ENCODE data around the gene MKNK1.
"Not testable (repeated sequence)": the region's sequence is repeated elsewhere in the genome, so short reads cannot be mapped to it uniquely, and the experiment has no call there.

The MKNK1 gene

GRCh38 chr1:46603858-46604549 lies at the start of gene MKNK1:
Gene MKNK1, minus strand, starts transcription at chr1:46604268. Its CDS starts 20,941 bp downstream, at chr1:46583327.
- Histone ChIP-seq H3K4me3 (ENCODE audit: low read depth in 1 of 2, low read length in 1 of 2) (peak within 1 kb of the TSS; percentile 89 to 97), H3K27me3 (no peaks in the 10 kb centered on the region), H3K36me3 (peaks cover 13% of the 10 kb centered on the region), H3K9me3 (no peaks in the 10 kb centered on the region), H3K27ac (peak within 1 kb of the TSS; percentile 91), H3K4me1 (ENCODE audit: control insufficient read depth in 1 of 2, insufficient read depth in 1 of 2, low read depth in 1 of 2, low read length in 1 of 2) (peaks cover 44 to 52% of the 10 kb centered on the region in 2 experiments)
- peak; percentile 51 for TF ChIP-seq CTCF (IDR thresholded peaks at IDR 0.05)

GRCh38 chr1:46653405-46653958 lies 49.4 kb upstream of the MKNK1 start:
- H3K27ac ChIP-seq = no peak overlapping the region
- TF ChIP-seq CTCF (IDR thresholded peaks at IDR 0.05) = no peak
- no peaks in the 10 kb centered on the region for H3K27me3 ChIP-seq
- peaks cover 23% of the 10 kb centered on the region for H3K36me3 ChIP-seq
- H3K4me1 ChIP-seq (ENCODE audit: control insufficient read depth in 1 of 2, insufficient read depth in 1 of 2, low read depth in 1 of 2, low read length in 1 of 2) = no peaks in the 10 kb centered on the region
- no peaks in the 10 kb centered on the region for H3K9me3 ChIP-seq
- no peak overlapping the region for H3K4me3 ChIP-seq (ENCODE audit: low read depth in 1 of 2, low read length in 1 of 2)

DNA sequence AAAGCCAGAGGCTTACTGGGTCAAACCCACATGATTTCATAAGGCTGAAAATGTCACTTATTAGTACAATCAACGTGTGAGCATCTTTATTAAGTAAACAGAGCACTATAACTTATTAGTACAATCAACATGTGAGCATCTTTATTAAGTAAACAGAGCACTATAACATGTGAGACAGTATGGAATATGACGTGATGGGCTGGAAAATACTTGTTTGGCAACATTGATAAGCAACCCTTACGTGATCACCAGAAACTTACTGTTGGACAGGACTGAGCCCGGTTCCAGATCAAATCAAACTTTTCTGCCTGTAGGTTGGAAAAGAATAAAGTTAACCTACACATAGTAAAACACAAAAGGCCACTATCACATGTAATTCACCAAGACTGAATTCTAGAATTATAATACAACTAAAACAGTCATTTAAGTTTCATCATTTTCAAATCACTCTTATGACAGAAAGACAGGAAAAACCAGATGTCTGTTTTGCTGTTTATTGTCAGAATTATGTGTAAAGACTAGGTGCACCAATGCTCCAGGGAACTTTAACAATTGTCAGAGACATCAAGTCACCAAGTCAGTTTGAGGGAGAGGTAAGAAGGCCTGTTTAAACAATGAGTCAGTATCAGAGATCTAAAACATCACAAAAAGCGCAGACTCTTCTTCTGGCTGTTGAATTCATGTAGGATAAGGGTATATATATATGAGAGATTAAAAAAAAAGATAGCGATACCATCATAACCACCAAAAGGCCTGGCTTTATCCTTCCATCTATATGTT lies 48.4 kb upstream of the MKNK1 start:
- H3K27me3 ChIP-seq = no peaks in the 10 kb centered on the region
- no peak for TF ChIP-seq CTCF (IDR thresholded peaks at IDR 0.05)
- no peaks in the 10 kb centered on the region for H3K4me1 ChIP-seq (ENCODE audit: control insufficient read depth in 1 of 2, insufficient read depth in 1 of 2, low read depth in 1 of 2, low read length in 1 of 2)
- H3K36me3 ChIP-seq = peaks cover 14% of the 10 kb centered on the region
- H3K9me3 ChIP-seq = no peaks in the 10 kb centered on the region
- H3K27ac ChIP-seq = no peak overlapping the region
- H3K4me3 ChIP-seq (ENCODE audit: low read depth in 1 of 2, low read length in 1 of 2) = no peak overlapping the region

DNA sequence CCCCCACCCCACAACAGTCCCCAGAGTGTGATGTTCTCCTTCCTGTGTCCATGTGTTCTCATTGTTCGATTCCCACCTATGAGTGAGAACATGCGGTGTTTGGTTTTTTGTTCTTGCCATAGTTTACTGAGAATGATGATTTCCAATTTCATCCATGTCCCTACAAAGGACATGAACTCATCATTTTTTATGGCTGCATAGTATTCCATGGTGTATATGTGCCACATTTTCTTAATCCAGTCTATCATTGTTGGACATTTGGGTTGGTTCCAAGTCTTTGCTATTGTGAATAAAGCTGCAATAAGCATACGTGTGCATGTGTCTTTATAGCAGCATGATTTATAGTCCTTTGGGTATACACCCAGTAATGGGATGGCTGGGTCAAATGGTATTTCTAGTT lies 47.1 kb upstream of the MKNK1 start:
- H3K4me3 ChIP-seq (ENCODE audit: low read depth in 1 of 2, low read length in 1 of 2); H3K27ac ChIP-seq; H3K9me3 ChIP-seq; H3K27me3 ChIP-seq; H3K4me1 ChIP-seq (ENCODE audit: control insufficient read depth in 1 of 2, insufficient read depth in 1 of 2, low read depth in 1 of 2, low read length in 1 of 2): not testable (repeated sequence)
- peaks cover 13% of the 10 kb centered on the region for H3K36me3 ChIP-seq

GRCh38 chr1:46650491-46650890 lies 46.4 kb upstream of the MKNK1 start:
- H3K4me3 ChIP-seq (ENCODE audit: low read depth in 1 of 2, low read length in 1 of 2) = no peak overlapping the region
- no peaks in the 10 kb centered on the region for H3K4me1 ChIP-seq (ENCODE audit: control insufficient read depth in 1 of 2, insufficient read depth in 1 of 2, low read depth in 1 of 2, low read length in 1 of 2)
- H3K9me3 ChIP-seq = no peaks in the 10 kb centered on the region
- H3K27ac ChIP-seq = no peak overlapping the region
- H3K27me3 ChIP-seq = no peaks in the 10 kb centered on the region
- TF ChIP-seq CTCF (IDR thresholded peaks at IDR 0.05) = no peak
- peaks cover 13% of the 10 kb centered on the region for H3K36me3 ChIP-seq

- Histone ChIP-seq H3K27ac (no peak overlapping the region), H3K4me3 (ENCODE audit: low read depth in 1 of 2, low read length in 1 of 2) (no peak overlapping the region), H3K4me1 (ENCODE audit: control insufficient read depth in 1 of 2, insufficient read depth in 1 of 2, low read depth in 1 of 2, low read length in 1 of 2) (no peaks in the 10 kb centered on the region), H3K36me3 (peaks cover 13% of the 10 kb centered on the region), H3K9me3 (no peaks in the 10 kb centered on the region), H3K27me3 (no peaks in the 10 kb centered on the region)
- no peak for TF ChIP-seq CTCF (IDR thresholded peaks at IDR 0.05)
These were observed 45.7 kb upstream of the MKNK1 start for GRCh38 chr1:46649764-46650163.
